Chondrocyte (in vitro differentiated cells): ENCODE results near the gene NT5E. TPM values are rescaled to one million over a fixed set of nuclear protein-coding genes. Genes with fewer than 3 reads are reported as not detected.
A peak's percentile ranks its signal among the peaks of the same experiment; 100 is the strongest.

Experiments
- DNase-seq: peaks from one replicate; pipeline ENCODE4 v3.0.0; 2021; ENCODE audit warnings: mixed read lengths, low spot score
- H3K27ac Mint-ChIP-seq: one replicate; pipeline ENCODE4 v1.8.0; 2021; ENCODE audit warnings: mild to moderate bottlenecking, moderate library complexity, mixed read lengths; ENCODE audit not compliant: unreplicated experiment
- H3K27me3 Mint-ChIP-seq: 2 replicates; pipeline ENCODE4 v1.8.0; 2021; ENCODE audit warnings: low read depth, mixed read lengths
- H3K36me3 Mint-ChIP-seq: 2 replicates; pipeline ENCODE4 v1.8.0; 2021; ENCODE audit warnings: low read depth, mixed read lengths
- H3K4me1 Mint-ChIP-seq: 2 replicates; pipeline ENCODE4 v1.8.0; 2021; ENCODE audit warnings: low read depth, mild to moderate bottlenecking, mixed read lengths
- H3K4me3 Mint-ChIP-seq: one replicate; pipeline ENCODE4 v1.8.0; 2021; ENCODE audit warnings: mild to moderate bottlenecking, moderate library complexity, mixed read lengths; ENCODE audit not compliant: unreplicated experiment
- H3K9me3 Mint-ChIP-seq: 2 replicates; pipeline ENCODE4 v1.8.0; 2021; ENCODE audit warnings: low read depth, mixed read lengths
- total RNA-seq: library from RNA; stranded (reverse); gene quantifications from 3 replicates; pipeline ENCODE4 v1.2.1, GENCODE V29; 2021
- TF ChIP-seq, protein P1 (sequence below): fragments of 200-600 bp; sonication (generic); IDR thresholded peaks from 2 replicates; pipeline ENCODE4 v1.5.0; 2021; ENCODE audit warnings: antibody characterized with exemption, mild to moderate bottlenecking, moderate library complexity

Gene NT5E
- total RNA-seq, 1 donor from 2014 or later = 49.0 TPM

DNA sequence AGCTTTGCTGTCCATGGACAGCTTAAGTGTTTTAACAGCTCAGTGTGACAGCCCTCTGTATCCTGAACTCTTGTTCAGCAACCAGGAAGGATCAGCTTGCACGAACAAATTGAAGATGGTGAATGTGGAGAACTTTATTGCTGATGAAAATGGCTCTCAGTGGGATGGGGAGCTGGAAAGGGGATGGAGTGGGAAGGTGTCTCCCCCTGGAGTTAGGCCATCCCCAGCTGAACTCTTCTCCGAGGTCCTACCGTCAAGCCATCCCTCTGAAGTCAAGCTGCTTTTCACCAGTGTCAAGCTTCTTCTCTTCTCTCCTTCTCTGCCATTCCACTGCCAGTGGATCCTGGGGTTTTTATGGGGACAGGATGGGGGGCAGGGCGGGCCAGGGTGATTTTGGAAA, 26.6 kb downstream of the NT5E start:
- H3K4me1 Mint-ChIP-seq = peaks cover 25% of the 10 kb centered on the region
- H3K27me3 Mint-ChIP-seq = no peaks in the 10 kb centered on the region
- no peak overlapping the region for H3K27ac Mint-ChIP-seq
- peaks cover 4% of the 10 kb centered on the region for H3K9me3 Mint-ChIP-seq
- TF ChIP-seq, protein P1, sequence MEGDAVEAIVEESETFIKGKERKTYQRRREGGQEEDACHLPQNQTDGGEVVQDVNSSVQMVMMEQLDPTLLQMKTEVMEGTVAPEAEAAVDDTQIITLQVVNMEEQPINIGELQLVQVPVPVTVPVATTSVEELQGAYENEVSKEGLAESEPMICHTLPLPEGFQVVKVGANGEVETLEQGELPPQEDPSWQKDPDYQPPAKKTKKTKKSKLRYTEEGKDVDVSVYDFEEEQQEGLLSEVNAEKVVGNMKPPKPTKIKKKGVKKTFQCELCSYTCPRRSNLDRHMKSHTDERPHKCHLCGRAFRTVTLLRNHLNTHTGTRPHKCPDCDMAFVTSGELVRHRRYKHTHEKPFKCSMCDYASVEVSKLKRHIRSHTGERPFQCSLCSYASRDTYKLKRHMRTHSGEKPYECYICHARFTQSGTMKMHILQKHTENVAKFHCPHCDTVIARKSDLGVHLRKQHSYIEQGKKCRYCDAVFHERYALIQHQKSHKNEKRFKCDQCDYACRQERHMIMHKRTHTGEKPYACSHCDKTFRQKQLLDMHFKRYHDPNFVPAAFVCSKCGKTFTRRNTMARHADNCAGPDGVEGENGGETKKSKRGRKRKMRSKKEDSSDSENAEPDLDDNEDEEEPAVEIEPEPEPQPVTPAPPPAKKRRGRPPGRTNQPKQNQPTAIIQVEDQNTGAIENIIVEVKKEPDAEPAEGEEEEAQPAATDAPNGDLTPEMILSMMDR = no peak
- H3K36me3 Mint-ChIP-seq = peaks cover 14% of the 10 kb centered on the region
- no peak for DNase-seq
- H3K4me3 Mint-ChIP-seq = no peak overlapping the region

DNA sequence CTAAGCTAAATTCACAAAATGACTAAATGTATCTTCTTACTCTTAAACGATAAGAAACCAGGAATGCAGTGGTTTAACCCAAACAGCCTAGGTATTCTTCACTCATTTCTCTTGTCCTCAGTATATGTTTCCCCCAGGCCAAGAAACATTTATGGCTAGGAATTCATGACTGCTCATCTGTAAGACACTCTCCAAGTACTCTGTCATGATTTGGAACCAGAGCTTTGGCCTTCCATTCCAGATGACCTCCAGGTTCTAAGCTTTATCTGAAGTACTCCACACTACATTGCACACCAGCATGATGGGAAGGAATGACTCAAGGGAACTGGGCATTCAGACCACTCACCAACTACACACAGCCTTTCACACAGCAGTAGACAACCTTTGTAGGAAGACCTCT, 29.3 kb downstream of the NT5E start:
- Mint-ChIP-seq H3K4me3 (no peak overlapping the region), H3K9me3 (peaks cover 4% of the 10 kb centered on the region), H3K4me1 (peaks cover 17% of the 10 kb centered on the region), H3K36me3 (peaks cover 15% of the 10 kb centered on the region), H3K27ac (no peak overlapping the region), H3K27me3 (no peaks in the 10 kb centered on the region)
- TF ChIP-seq, protein P1 = no peak
- DNase-seq = no peak

DNA sequence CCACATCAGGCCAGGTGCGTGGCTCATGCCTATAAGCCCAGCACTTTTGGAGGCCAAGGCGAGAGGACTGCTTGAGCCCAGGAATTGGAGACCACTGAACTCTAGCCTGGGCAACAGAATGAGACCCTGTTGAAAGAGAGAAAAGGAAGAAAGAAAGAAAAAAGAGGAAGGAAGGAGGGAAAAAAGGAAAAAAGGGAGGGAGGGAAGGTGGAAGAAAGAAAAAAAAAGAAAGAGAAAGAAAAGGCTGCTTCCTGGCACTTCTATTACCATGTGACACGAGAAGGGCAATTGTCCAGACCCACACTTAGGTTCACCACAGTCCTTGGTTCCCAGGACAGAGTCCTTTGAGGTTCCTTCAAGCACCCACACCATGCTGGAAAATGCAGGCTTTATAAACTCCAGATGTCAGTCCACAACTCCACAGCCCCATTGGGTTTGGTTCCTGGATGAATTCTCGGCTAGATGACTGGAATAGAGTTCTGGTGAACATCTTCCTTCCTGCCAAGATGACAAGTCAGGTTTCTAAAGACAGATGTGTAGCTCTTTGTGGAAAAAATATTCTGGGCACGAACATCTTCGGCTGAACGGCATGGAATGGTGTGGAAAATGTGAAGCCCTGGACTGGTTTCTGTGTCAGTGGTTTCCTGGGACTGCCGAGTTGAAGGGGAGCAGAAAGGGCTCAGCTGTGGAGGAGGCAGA, 32.5 kb downstream of the NT5E start:
- no peaks in the 10 kb centered on the region for H3K27me3 Mint-ChIP-seq
- TF ChIP-seq, protein P1 = no peak
- no peak overlapping the region for H3K4me3 Mint-ChIP-seq
- H3K4me1 Mint-ChIP-seq = peaks cover 17% of the 10 kb centered on the region
- H3K36me3 Mint-ChIP-seq = peaks cover 11% of the 10 kb centered on the region
- H3K27ac Mint-ChIP-seq = no peak overlapping the region
- DNase-seq = no peak
- H3K9me3 Mint-ChIP-seq = no peaks in the 10 kb centered on the region

DNA sequence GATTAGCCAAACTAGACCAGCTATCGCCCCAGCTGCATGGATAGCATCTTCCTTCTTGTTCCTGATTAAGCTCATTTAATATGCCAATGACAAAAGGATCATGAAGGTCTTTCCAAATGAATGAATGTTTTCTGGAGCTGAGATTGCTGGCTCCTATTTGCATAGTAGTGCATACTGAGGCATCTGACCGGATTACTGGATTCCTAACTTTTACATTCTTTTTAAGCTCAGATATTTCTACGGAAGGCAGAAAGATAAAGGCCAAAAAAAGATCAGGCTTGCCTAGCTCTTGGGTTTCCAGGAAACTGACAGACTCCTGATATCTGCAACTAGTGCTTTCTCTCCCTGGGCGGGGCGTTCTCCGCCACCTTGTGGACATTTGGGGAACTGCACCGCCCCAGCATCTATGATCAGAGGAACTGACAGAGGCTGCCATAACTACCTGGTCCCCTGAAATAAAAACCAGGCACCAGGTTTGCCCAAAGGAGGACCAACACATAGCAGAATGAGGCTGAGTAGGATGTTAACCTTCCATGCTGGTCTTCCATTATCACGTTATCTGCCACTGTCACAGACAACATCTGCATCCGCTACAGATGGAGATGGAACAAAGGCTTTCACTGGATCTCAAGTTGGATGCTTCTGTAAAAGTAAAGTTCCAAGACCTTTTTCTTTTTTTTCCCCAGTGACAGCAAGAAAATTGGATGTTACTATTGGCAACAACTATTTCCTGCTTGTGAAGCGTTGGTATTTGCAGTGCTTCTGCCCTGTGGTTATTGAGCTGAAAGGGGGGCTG, 33.2 kb downstream of the NT5E start:
- peaks cover 11% of the 10 kb centered on the region for H3K36me3 Mint-ChIP-seq
- TF ChIP-seq, protein P1 = peak; percentile 99
- H3K4me3 Mint-ChIP-seq = no peak overlapping the region
- peak overlapping the region; percentile 55 for H3K27ac Mint-ChIP-seq
- no peaks in the 10 kb centered on the region for H3K9me3 Mint-ChIP-seq
- no peaks in the 10 kb centered on the region for H3K27me3 Mint-ChIP-seq
- no peak for DNase-seq
- peaks cover 17% of the 10 kb centered on the region for H3K4me1 Mint-ChIP-seq

DNA sequence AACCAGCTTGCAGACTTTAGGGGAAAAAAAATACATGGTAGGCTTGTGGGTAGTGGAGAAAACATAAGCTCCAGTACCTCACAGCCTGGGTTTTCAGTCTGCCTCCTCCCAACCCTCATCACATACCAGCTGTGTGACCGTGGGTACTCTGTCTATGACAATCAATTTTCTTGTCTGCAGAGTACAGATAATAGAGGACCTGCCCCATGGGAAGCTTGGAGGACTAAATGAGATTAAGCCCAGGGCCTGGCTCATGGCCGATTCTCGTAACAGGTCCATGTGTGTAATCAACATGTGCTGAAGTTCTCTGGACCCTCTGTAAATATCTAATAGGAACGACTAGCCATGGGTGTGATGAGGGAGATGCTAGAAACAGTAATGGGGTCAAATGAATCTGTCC, 34.0 kb downstream of the NT5E start:
- TF ChIP-seq, protein P1 = no peak
- DNase-seq = no peak
- no peaks in the 10 kb centered on the region for H3K9me3 Mint-ChIP-seq
- H3K27ac Mint-ChIP-seq = no peak overlapping the region
- no peaks in the 10 kb centered on the region for H3K27me3 Mint-ChIP-seq
- H3K4me1 Mint-ChIP-seq = peaks cover 17% of the 10 kb centered on the region
- no peak overlapping the region for H3K4me3 Mint-ChIP-seq
- peaks cover 11% of the 10 kb centered on the region for H3K36me3 Mint-ChIP-seq
